HuH-7.5 (cell line): ENCODE data around the gene CSH1.
"Not testable (repeated sequence)": the region's sequence is repeated elsewhere in the genome, so short reads cannot be mapped to it uniquely, and the experiment has no call there.

Experiments used
- DNase-seq: peaks from one replicate; pipeline ENCODE4 v3.0.0; 2011; ENCODE audit warnings: low spot score

Gene CSH1

GRCh38 chr17:63928966-63929695, 32.8 kb upstream of the CSH1 start:
- peak; percentile 4 for DNase-seq

- peak; percentile 1 for DNase-seq
These were observed 31.8 kb upstream of the CSH1 start for GRCh38 chr17:63928172-63928666.

- DNase-seq: peak; percentile 9
These were observed 31.2 kb upstream of the CSH1 start for GRCh38 chr17:63927464-63928171.

- no peak for DNase-seq
These were observed 29.8 kb upstream of the CSH1 start for GRCh38 chr17:63926164-63926563.

GRCh38 chr17:63925615-63926014, 29.2 kb upstream of the CSH1 start:
- DNase-seq: no peak

- DNase-seq: not testable (repeated sequence)
These were observed 26.0 kb upstream of the CSH1 start for GRCh38 chr17:63922402-63922801.

- DNase-seq: not testable (repeated sequence)
These were observed 24.4 kb upstream of the CSH1 start for GRCh38 chr17:63920779-63921178.

GRCh38 chr17:63920050-63920449, 23.7 kb upstream of the CSH1 start:
- DNase-seq: not testable (repeated sequence)

- DNase-seq: peak; percentile 76
These were observed 22.9 kb upstream of the CSH1 start for GRCh38 chr17:63919311-63919723.

GRCh38 chr17:63918789-63919305, 22.5 kb upstream of the CSH1 start, which contains the start of gene GH1:
Gene GH1, minus strand, starts transcription at chr17:63918839. Its CDS starts 63 bp downstream, at chr17:63918776.
- not testable (repeated sequence) for DNase-seq

GRCh38 chr17:63918305-63918704, 21.9 kb upstream of the CSH1 start:
- no peak for DNase-seq

- no peak for DNase-seq
These were observed 21.3 kb upstream of the CSH1 start for GRCh38 chr17:63917646-63918045.

- not testable (repeated sequence) for DNase-seq
These were observed 20.8 kb upstream of the CSH1 start for GRCh38 chr17:63917206-63917605.

- no peak for DNase-seq
These were observed 20.3 kb upstream of the CSH1 start for GRCh38 chr17:63916566-63917185.

- DNase-seq: not testable (repeated sequence)
These were observed 19.4 kb upstream of the CSH1 start for GRCh38 chr17:63915753-63916152.

- DNase-seq: no peak
These were observed 18.1 kb upstream of the CSH1 start for GRCh38 chr17:63914471-63914870.

- DNase-seq: peak; percentile 56
These were observed 15.3 kb upstream of the CSH1 start for GRCh38 chr17:63911657-63912100.

- DNase-seq: no peak
These were observed 14.8 kb upstream of the CSH1 start, which contains the start of gene CSHL1 for GRCh38 chr17:63911041-63911635. Gene CSHL1, minus strand, starts transcription at chr17:63911258. Its CDS starts 62 bp downstream, at chr17:63911196.

GRCh38 chr17:63910096-63910495, 13.7 kb upstream of the CSH1 start:
- no peak for DNase-seq

GRCh38 chr17:63909586-63909985, 13.2 kb upstream of the CSH1 start:
- not testable (repeated sequence) for DNase-seq

GRCh38 chr17:63907161-63907778, 10.9 kb upstream of the CSH1 start:
- DNase-seq: not testable (repeated sequence)
